Lung (tissue), 12 donors: ENCODE results near the gene DUSP2. TPM values are rescaled to one million over a fixed set of nuclear protein-coding genes. Genes with fewer than 3 reads are reported as not detected.

Source experiments
- ATAC-seq: fragments of 200-7000 bp; cut with Tn5 transposase; one replicate; pipeline ENCODE4 v1.9.1; 2020; ENCODE audit warnings: moderate number of reproducible peaks; ENCODE audit not compliant: insufficient read depth, low FRiP score
- DNase-seq, 3 donors: peaks; one replicate each; pipeline ENCODE4 v3.0.0-alpha.2; 2013 to 2017
- H3K27ac ChIP-seq, 2 donors: one replicate each; pipeline ENCODE4 v1.5.1; 2013; ENCODE audit warnings: mild to moderate bottlenecking in 2 of 2, moderate library complexity in 2 of 2, control low read depth in 1 of 2, inconsistent platforms in 1 of 2, low read depth in 1 of 2, low read length in 1 of 2
- H3K27me3 ChIP-seq, 3 donors: one replicate each; pipeline ENCODE4 v1.5.1; 2013; ENCODE audit warnings: low read length in 2 of 3; ENCODE audit not compliant: control insufficient read depth in 3 of 3, insufficient read depth in 3 of 3
- H3K36me3 ChIP-seq, 4 donors: one replicate each; pipeline ENCODE4 v1.5.1; 2013; ENCODE audit warnings: low read length in 4 of 4, mild to moderate bottlenecking in 1 of 4, moderate library complexity in 1 of 4; ENCODE audit not compliant: control insufficient read depth in 4 of 4, insufficient read depth in 4 of 4
- H3K4me1 ChIP-seq, 5 donors: one replicate each; pipeline ENCODE4 v1.5.1; 2013; ENCODE audit warnings: low read length in 5 of 5, mild to moderate bottlenecking in 2 of 5, moderate library complexity in 1 of 5; ENCODE audit not compliant: control insufficient read depth in 5 of 5, insufficient read depth in 5 of 5
- H3K4me3 ChIP-seq: one replicate; pipeline ENCODE4 v1.5.1; 2013; ENCODE audit warnings: mild to moderate bottlenecking, control low read depth, moderate library complexity
- H3K9ac ChIP-seq, 2 donors: one replicate each; pipeline ENCODE4 v1.5.1; 2013; ENCODE audit warnings: low read length in 2 of 2, control low read depth in 1 of 2; ENCODE audit not compliant: insufficient read depth in 1 of 2
- H3K9me3 ChIP-seq, 4 donors: one replicate each; pipeline ENCODE4 v1.5.1; 2013; ENCODE audit warnings: low read length in 3 of 4, mild to moderate bottlenecking in 1 of 4, moderate library complexity in 1 of 4; ENCODE audit not compliant: control insufficient read depth in 4 of 4, insufficient read depth in 3 of 4
- CTCF ChIP-seq: IDR thresholded peaks from 2 replicates; pipeline ENCODE4 v1.5.1; 2012; ENCODE audit warnings: mild to moderate bottlenecking; ENCODE audit errors: control extremely low read depth, extremely low read depth
- WGBS, 2 donors: extraction: QIAGEN DNeasy Blood & Tissue Kit; methylation state at CpG; one replicate each; pipeline ENCODE4 v1.1.7; 2013; 5-methylcytosine and 5-hydroxymethylcytosine counted together
- polyA plus RNA-seq, 2 donors: library from polyadenylated mRNA; stranded (reverse); fragments of 200-250 nt; gene quantifications; one replicate each; pipeline ENCODE4 v1.2.1, GENCODE V29; 2013
- total RNA-seq, 2 donors: library from RNA; depleted of rRNA in 1 of 2; stranded (reverse); fragments of >200 nt in 1 of 2; gene quantifications; one replicate each; pipeline ENCODE4 v1.2.1, GENCODE V29; 2014 to 2021
- donor health status: control.
- donor health status: control.
- donor health status: Bipolar disorder and iron deficiency.
- donor health status: healthy.
- donor health status: DM: yes; HTN: yes; CAD: no.

DUSP2 gene
- total and polyA plus RNA-seq, 4 donors, result 3.5 to 33.6 (median 5.8) TPM

- no peak for ATAC-seq
- WGBS, 2 donors, result 47 to 63% methylated on average over 19 of the region's 19 CpGs
Observed at GRCh38 chr2:96157649-96158553, 12.7 kb upstream of the DUSP2 start.

DNA sequence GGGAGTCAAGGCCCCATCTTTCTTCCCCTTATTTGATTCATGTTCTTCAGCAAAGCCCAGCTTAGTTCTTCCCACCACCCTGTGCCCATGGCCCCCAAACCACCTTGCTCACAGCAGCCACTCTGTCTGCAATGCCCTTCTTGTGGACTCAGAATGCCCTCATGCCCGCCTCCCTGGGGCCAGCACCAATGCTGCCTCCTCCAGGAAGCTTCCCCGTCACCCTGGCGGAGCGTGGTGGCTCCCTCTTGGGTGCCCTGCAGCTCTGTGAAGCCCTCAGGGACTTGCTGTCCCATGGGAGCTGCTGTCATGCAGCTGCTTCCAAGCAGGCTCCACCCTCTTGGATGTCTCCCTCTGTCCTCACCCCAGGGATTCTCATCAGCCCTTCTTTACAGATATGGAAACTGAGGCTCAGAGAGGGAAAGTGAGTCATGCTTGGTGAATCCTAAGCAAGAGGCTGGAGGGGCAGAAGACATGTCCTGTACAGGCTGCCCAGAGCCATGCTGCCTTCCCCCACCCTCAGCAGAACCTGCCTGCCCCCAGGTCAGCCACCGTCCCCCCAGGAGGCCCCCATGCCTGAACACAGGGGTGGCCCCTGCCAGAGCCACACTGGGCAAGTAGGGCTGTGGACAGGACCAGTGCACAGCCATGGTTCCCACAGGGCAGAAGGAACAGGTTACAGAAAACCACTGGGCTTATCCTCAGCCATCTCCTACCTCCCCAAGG lies 11.8 kb upstream of the DUSP2 start:
- H3K4me1 ChIP-seq, result peaks cover 0 to 3% (median 0%) of the 10 kb centered on the region in 5 donors
- peaks cover 0 to 6% (median 0%) of the 10 kb centered on the region in 3 donors for H3K27me3 ChIP-seq
- DNase-seq (no peak), ATAC-seq (no peak)
- no peak overlapping the region for H3K27ac ChIP-seq
- 90 to 94% methylated on average over 5 of the region's 5 CpGs for WGBS, 2 donors
- H3K9me3 ChIP-seq, result no peaks in the 10 kb centered on the region
- H3K9ac ChIP-seq, result no peak overlapping the region
- no peak for TF ChIP-seq CTCF
- H3K36me3 ChIP-seq, result no peaks in the 10 kb centered on the region
- H3K4me3 ChIP-seq, result no peak overlapping the region

More at GRCh38 chr2:96157649-96158553, 12.7 kb upstream of the DUSP2 start:
- no peak overlapping the region for H3K27ac ChIP-seq
- no peak overlapping the region for H3K9ac ChIP-seq
- H3K9me3 ChIP-seq, result no peaks in the 10 kb centered on the region
- DNase-seq, result no peak
- peaks cover 0 to 6% (median 0%) of the 10 kb centered on the region in 5 donors for H3K4me1 ChIP-seq
- no peak for TF ChIP-seq CTCF
- H3K4me3 ChIP-seq, result no peak overlapping the region
- no peaks in the 10 kb centered on the region for H3K36me3 ChIP-seq
- peaks cover 0 to 6% (median 0%) of the 10 kb centered on the region in 3 donors for H3K27me3 ChIP-seq

DNA sequence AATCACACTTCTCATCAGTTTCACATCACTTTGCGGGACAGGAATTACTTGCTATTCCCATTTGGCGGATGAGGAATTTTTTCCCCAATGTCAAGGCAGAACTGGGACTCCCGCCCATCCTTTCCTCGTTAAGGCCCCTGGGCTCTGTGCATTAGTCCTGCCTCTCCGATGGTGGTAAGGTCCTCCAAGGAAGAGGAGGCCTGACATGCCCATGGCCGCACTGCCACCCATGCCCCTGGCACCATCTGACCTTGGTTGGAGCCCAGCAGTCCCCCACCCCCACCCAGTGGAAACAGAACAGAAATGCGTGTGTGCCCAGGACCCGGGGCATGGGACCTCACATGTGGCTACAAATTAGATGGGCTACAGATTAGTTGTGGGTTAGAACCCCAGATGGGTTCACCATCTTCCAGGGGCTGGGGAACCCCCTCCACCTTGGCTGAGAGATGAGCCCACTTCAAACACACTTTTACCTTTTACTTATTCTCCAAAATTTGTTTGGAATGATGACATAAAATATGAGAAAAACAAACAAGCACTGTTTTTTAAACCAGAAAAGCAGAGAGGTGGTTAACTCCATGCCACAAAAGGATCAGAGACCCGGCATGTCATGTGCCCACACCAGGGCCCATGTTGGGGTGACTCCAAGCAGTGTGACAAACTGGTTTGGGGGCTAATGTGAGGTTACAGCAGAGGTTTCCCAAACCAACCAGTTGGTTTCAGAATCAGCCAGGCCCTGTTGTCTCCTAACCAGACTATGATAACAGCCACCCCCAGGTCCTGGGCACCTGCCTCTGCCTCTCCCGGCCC lies 11.0 kb upstream of the DUSP2 start:
- no peaks in the 10 kb centered on the region for H3K4me1 ChIP-seq
- H3K27ac ChIP-seq, result no peak overlapping the region
- 88 to 90% methylated on average over 10 of the region's 10 CpGs for WGBS, 2 donors
- H3K27me3 ChIP-seq, result peaks cover 0 to 6% (median 0%) of the 10 kb centered on the region in 3 donors
- H3K4me3 ChIP-seq, result no peak overlapping the region
- H3K9ac ChIP-seq, result no peak overlapping the region
- H3K9me3 ChIP-seq, result no peaks in the 10 kb centered on the region
- no peaks in the 10 kb centered on the region for H3K36me3 ChIP-seq
- no peak for ATAC-seq
- TF ChIP-seq CTCF, result no peak
- DNase-seq, result no peak
